GM10266 (cell line): Measurements from ENCODE around the gene GAB2.

Experiments used
- DNase-seq: peaks from one replicate; pipeline ENCODE4 v3.0.0; 2012; ENCODE audit errors: extremely low spot score
- CTCF ChIP-seq: IDR thresholded peaks from 2 replicates; pipeline ENCODE4 v1.5.1; 2012; ENCODE audit warnings: mild to moderate bottlenecking, low read depth; ENCODE audit not compliant: control insufficient read depth, insufficient read depth; ENCODE audit errors: missing control alignments

Gene GAB2

GRCh38 chr11:78355309-78355705 is 62.3 kb downstream of the GAB2 start:
- TF ChIP-seq CTCF = no peak
- DNase-seq = no peak

DNA sequence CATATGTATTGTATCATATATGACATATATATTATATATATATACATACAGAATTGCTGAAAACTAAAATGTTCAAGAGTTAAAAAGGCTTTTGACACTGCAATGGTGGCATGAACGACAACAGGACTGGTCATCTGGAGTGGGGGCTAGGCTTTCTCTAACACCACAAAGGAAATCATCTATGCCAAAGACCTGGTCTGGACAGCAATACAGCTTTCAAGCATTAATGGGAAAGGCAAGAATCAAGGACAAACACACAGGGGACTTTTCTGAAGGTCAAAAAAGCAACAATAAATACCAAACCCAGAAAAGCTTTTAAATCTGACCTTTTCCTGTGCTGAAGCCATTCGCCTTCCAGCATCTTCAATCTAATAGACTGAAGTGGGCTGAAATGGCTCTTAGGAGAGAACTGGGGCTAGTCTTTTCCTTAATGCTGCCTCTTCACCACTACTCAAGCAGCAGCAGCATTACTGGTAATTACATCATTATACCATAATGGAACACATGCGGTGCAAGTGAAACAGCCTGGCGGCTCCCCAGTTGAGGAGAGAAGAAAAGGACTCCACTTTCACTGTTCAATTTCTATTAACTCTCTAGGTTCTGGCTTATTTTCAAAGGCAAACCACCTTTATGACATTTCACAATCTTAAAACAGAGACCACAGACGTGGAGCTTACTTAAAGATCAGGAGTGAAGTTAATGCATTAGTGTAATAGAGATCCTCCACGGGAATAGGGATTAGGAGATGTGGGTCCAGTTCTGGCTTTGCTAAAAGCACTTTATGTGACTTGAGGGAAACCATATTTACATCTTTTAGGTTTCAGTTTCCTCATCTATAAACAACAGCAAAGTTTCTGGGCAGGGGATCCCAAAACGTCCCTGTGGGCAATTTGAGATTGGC is 63.0 kb downstream of the GAB2 start:
- TF ChIP-seq CTCF = no peak
- DNase-seq = peak; percentile 30

DNA sequence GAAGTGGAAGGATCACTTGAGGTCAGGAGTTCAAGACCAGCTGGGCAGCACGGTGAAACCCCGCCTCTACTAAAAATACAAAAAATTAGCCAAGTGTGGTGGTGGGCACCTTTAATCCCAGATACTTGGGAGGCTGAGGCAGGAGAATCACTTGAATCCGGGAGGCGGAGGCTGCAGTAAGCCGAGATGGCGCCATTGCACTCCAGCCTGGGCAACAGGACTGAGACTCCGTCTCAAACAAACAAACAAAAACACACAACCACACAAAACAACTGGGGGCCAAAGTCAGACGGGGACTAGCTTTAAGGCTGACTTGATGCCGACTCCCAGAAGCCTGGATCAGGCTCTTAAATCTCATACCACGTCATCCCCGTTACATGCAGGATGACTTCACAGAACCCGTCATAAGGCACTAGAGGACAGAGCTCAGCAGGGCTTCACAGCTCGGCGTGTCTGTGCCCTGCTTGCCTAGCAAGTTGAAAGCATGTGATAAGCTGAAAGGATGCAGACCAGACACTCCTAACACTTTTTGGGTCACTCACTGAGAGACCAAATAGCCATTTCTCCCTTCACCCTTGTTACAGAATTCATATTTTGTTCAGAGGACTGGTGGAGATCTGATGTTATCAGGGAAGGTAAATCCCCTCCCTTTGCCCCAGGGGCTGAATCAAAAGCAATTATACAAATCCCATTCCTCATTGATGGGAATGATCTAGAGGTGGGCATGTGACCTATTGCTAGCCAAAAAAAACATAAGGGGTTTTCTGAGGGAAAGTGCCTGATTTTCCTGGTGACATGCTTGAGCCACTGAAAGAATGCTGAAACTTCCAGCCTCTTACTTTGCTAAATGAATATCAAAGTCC is 65.4 kb downstream of the GAB2 start:
- DNase-seq = no peak
- TF ChIP-seq CTCF = no peak

- TF ChIP-seq CTCF = no peak
- no peak for DNase-seq
These were observed 66.4 kb downstream of the GAB2 start for GRCh38 chr11:78351193-78351592.

DNA sequence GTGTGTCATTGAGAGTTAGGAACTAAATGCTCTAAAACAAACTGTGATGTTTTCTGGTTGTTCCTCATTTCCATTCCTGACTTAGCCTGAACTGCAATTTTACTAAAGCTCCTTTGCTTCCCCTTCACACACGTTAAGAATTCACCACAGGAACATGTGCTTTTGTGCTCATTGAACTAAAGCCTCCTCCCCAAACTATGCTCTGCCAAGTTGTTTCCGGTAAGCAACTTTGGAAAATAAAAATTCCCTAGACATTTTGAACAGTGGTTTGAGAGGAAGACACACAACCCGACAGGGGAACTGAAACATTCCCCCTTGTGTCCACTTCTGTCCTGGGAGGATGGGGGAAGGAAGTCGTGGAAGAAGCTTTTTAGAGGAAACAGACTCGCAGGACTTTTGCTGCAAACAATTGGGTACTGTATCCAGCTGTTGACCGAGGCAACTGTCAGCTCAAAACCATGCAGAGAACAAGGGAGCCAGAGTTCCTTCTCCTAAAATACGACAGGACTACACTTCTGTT is 66.9 kb downstream of the GAB2 start:
- TF ChIP-seq CTCF = no peak
- DNase-seq = no peak

GRCh38 chr11:78350091-78350645 is 67.5 kb downstream of the GAB2 start:
- TF ChIP-seq CTCF = no peak
- DNase-seq = no peak
